ENCODE measurements around the gene USP24.

USP24 gene

DNA sequence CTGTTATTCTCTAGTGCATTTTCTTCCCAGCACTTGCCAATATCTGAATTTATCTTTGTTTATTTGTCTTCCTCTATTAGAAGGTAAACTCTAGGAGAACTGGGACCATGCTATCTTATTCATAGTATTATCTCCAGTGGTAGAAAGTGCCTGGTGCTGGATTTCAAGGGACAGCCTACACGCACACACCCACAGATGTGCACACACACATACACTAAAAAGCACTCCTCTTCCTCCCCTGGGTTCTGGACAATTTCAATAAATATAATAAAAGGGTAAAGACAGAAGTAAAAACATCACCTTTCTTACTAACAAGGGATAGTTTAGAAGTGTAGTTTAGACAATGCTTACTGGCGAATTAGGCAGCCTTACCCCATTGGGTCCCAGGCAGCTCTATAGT is 28.5 kb upstream of the USP24 start:
- in situ Hi-C loops (cut with MboI; ENCODE audit: low sequenced_read_pairs, unreplicated experiment), result no loop called here
- DNase-seq (ENCODE audit: low spot score), result no peak
- TF ChIP-seq, protein P1, sequence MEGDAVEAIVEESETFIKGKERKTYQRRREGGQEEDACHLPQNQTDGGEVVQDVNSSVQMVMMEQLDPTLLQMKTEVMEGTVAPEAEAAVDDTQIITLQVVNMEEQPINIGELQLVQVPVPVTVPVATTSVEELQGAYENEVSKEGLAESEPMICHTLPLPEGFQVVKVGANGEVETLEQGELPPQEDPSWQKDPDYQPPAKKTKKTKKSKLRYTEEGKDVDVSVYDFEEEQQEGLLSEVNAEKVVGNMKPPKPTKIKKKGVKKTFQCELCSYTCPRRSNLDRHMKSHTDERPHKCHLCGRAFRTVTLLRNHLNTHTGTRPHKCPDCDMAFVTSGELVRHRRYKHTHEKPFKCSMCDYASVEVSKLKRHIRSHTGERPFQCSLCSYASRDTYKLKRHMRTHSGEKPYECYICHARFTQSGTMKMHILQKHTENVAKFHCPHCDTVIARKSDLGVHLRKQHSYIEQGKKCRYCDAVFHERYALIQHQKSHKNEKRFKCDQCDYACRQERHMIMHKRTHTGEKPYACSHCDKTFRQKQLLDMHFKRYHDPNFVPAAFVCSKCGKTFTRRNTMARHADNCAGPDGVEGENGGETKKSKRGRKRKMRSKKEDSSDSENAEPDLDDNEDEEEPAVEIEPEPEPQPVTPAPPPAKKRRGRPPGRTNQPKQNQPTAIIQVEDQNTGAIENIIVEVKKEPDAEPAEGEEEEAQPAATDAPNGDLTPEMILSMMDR (IDR thresholded peaks at IDR 0.05; ENCODE audit: borderline replicate concordance, control extremely low read depth, extremely low read depth, insufficient read depth, missing control alignments), result no peak

DNA sequence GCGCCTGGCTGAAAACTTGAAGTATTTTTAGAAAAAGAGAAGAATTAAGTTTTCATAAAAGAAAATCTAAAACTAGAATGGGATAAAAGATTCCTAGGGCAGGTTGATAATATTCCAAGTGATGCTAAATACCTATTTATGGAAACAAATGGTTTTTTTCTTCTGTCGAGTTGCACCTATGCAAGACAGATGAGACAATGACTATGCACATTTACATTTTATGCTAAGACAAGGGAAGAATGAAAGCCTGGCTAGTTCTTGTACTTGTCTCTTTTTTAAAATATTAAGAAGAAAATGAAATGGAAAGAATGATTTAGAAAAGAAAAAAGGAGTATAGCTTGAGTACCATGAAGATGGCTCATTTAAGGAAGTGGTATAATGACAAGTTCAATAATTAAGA is 24.4 kb upstream of the USP24 start:
- DNase-seq (ENCODE audit: low spot score), result no peak
- TF ChIP-seq, protein P1 (IDR thresholded peaks at IDR 0.05; ENCODE audit: borderline replicate concordance, control extremely low read depth, extremely low read depth, insufficient read depth, missing control alignments), result no peak
- in situ Hi-C loops (cut with MboI; ENCODE audit: low sequenced_read_pairs, unreplicated experiment), result no loop called here

DNA sequence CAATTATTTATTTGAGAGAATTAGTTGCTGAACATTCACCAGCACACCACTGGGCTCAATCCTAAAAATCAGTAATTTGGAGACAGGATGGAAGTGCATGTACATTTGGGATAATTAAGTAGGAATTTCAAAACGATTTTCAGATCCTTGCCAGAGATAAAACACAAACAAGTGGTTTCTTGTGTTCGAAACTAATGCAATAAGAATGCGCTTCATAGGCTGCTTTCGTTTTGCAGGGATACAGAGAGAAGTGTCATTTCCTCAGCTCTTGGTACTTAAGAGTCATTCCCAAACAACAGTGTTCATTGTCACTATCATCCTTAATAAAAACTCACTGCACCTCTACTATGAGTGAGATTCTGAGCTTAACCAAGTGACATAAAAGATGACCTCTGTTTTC is 20.6 kb upstream of the USP24 start:
- TF ChIP-seq, protein P1 (IDR thresholded peaks at IDR 0.05; ENCODE audit: borderline replicate concordance, control extremely low read depth, extremely low read depth, insufficient read depth, missing control alignments), result no peak
- in situ Hi-C loops (cut with MboI; ENCODE audit: low sequenced_read_pairs, unreplicated experiment), result no loop called here
- no peak for DNase-seq (ENCODE audit: low spot score)

DNA sequence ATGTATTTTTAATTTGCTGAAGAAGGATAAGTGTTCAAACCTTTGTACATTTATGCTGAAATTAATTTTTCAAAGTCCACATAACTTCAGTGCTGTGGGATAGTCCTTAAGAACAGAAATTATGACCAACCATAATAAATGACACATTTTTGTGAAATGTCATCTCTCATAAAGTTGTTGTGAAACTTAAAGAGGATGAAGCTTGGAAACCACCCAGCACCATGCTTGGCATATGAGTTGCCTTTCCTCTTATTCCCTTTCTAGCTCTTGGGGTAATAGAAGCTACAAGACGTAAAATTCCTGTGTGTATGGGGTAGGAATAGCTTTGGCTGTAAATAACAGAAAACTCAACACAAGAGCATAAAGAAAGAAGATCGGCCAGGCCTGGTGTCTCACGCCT is 18.9 kb upstream of the USP24 start:
- in situ Hi-C loops (cut with MboI; ENCODE audit: low sequenced_read_pairs, unreplicated experiment), result no loop called here
- DNase-seq (ENCODE audit: low spot score), result no peak
- TF ChIP-seq, protein P1 (IDR thresholded peaks at IDR 0.05; ENCODE audit: borderline replicate concordance, control extremely low read depth, extremely low read depth, insufficient read depth, missing control alignments), result no peak

DNA sequence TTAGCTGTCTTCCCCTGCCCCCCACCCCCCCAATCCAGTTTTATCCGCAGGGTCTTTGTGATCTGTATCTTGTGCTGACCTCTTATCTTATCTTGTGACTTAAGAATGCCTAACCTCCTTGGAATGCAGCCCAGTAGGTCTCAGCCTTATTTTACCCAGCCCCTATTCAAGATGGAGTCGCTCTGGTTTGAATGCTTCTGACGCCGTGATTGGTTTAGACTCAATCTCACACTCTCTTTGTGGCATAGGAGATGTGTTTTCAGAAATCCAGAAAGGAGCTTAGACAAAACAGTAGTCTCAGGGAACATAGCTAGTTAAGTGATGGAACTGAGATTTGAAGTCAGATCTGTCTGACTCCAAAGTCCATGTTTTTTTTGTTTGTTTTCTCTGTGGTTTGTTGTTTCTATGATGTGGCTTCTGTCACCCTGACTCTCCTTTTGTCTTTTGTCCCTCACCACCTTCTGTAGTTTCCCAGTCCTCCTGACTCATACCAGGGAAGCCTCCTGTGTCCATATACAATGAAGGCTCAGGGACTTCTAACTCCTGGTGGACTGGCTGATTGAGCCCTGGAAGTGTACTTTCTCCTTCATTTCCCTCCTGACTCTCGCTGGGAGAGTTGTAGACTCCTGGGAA is 18.1 kb upstream of the USP24 start:
- TF ChIP-seq, protein P1 (IDR thresholded peaks at IDR 0.05; ENCODE audit: borderline replicate concordance, control extremely low read depth, extremely low read depth, insufficient read depth, missing control alignments), result no peak
- DNase-seq (ENCODE audit: low spot score), result no peak

DNA sequence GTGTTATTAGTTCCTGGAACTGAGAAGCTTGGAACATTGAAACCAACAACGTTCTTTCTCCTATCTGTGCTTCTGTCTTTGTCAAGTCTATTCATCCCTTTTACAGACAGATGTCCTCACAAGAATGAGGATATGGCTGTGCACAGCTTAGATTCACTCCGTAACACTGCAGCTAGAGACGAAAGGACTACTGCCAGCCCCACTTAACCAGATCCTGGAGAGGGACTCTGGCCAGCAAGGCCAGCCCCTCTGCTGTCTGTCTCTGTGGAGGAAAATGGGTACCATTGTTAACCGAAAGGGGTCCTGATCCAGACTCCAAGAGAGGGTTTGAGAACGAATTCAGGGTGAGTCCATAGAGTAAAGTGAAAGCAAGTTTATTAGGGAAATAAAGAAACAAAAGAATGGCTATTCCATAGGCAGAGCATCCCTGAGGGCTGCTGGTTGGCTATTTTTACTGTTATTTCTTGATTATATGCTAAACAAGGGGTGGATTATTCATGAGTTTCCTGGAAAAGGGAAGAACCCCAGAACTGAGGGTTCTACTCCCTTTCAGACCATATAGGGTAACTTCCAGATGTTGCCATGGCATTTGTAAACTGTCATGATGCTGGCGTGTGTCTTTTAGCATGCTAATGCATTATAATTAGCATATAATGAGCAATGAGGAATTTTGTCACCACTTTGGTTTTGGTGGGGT is 17.4 kb upstream of the USP24 start:
- in situ Hi-C loops (cut with MboI; ENCODE audit: low sequenced_read_pairs, unreplicated experiment), result no loop called here
- TF ChIP-seq, protein P1 (IDR thresholded peaks at IDR 0.05; ENCODE audit: borderline replicate concordance, control extremely low read depth, extremely low read depth, insufficient read depth, missing control alignments), result no peak
- no peak for DNase-seq (ENCODE audit: low spot score)

More for the DNA sequence above, 18.1 kb upstream of the USP24 start:
- in situ Hi-C loops (cut with MboI; ENCODE audit: low sequenced_read_pairs, unreplicated experiment), result no loop called here
